Stomach (tissue), 9 donors: ENCODE measurements around the gene ASIC5. TPM values are rescaled to one million over a fixed set of nuclear protein-coding genes. Genes with fewer than 3 reads are reported as not detected.

Experiments used
- DNase-seq, 2 donors: peaks; one replicate each; pipeline versions ENCODE4 v3.0.0 to v3.0.0-alpha.2; 2013 to 2019
- H3K27ac ChIP-seq, 5 donors: fragments of 200-600 bp in 4 of 5; sonication (generic) in 4 of 5; one replicate each; pipeline ENCODE4 v1.5.1; 2013 to 2019; ENCODE audit warnings: mild to moderate bottlenecking in 1 of 5, moderate library complexity in 1 of 5
- H3K27me3 ChIP-seq, 3 donors: fragments of 200-600 bp; sonication (generic); one replicate each; pipeline ENCODE4 v1.5.1; 2017 to 2019; ENCODE audit warnings: mixed run types in 1 of 3
- H3K36me3 ChIP-seq, 4 donors: fragments of 200-600 bp; sonication (generic); 1 replicate in 3 of 4; 2 replicates in 1 of 4; pipeline ENCODE4 v1.5.1; 2016 to 2019
- H3K4me1 ChIP-seq, 4 donors: fragments of 200-600 bp; sonication (generic); one replicate each; pipeline ENCODE4 v1.5.1; 2016 to 2019
- H3K4me3 ChIP-seq, 4 donors: fragments of 200-600 bp; sonication (generic) in 3 of 4; one replicate each; pipeline ENCODE4 v1.5.1; 2016 to 2019; ENCODE audit warnings: mild to moderate bottlenecking in 1 of 4
- H3K9me3 ChIP-seq, 4 donors: fragments of 200-600 bp; sonication (generic); one replicate each; pipeline ENCODE4 v1.5.1; 2016 to 2019
- CTCF ChIP-seq, 7 experiments: fragments of 450-650 bp in 4 of 7; fragments of 200-600 bp in 3 of 7; sonication (generic) in 3 of 7; IDR thresholded peaks; one replicate each; pipeline ENCODE4 v1.5.1; 2016 to 2019; ENCODE audit warnings: antibody characterized with exemption in 7 of 7, control low read depth in 2 of 7, mild to moderate bottlenecking in 1 of 7
- EP300 ChIP-seq: sonication (generic); formaldehyde crosslinking; IDR thresholded peaks from one replicate; pipeline ENCODE4 v1.6.1; 2017; ENCODE audit warnings: antibody characterized with exemption
- POLR2A ChIP-seq, 4 donors: fragments of 450-650 bp; IDR thresholded peaks; one replicate each; pipeline ENCODE4 v1.6.1; 2016; ENCODE audit warnings: antibody characterized with exemption in 4 of 4, control low read depth in 2 of 4, mild to moderate bottlenecking in 1 of 4, moderate library complexity in 1 of 4
- POLR2AphosphoS5 ChIP-seq, 3 donors: sonication (generic); formaldehyde crosslinking; IDR thresholded peaks; one replicate each; pipeline ENCODE4 v1.6.1; 2016; ENCODE audit warnings: antibody characterized with exemption in 3 of 3
- WGBS, 5 donors: extraction: QIAGEN DNeasy Blood & Tissue Kit in 3 of 5; methylation state at CpG; one replicate each; pipeline versions ENCODE4 v1.1.5 to v1.1.7; 2013 to 2018; 5-methylcytosine and 5-hydroxymethylcytosine counted together
- intact Hi-C: fragments of 100-400 bp; cut with DNase I; formaldehyde crosslinking; loops from one replicate; pipeline ENCODE4 v1.15.1; 2023; ENCODE audit warnings: low total_unique reads
- polyA plus RNA-seq, 3 donors: library from polyadenylated mRNA; stranded (reverse); fragments of 200-250 nt; gene quantifications; one replicate each; pipeline ENCODE4 v1.2.3, GENCODE V29; 2013
- total RNA-seq, 5 donors: library from RNA; depleted of rRNA; stranded (reverse); fragments of >200 nt; gene quantifications; one replicate each; pipeline versions ENCODE4 v1.1.0 to v1.2.3, GENCODE V29; 2014 to 2016
- donor health status: healthy with polysubstance abuse.
- donor health status: Bipolar disorder and iron deficiency.
- donor health status: healthy.

Gene ASIC5
- total and polyA plus RNA-seq, 8 donors = not detected

GRCh38 chr4:155837203-155837796, 28.8 kb downstream of the ASIC5 start:
- H3K4me3 ChIP-seq = no peak overlapping the region
- WGBS, 5 donors = 16 to 55% (median 43%) methylated on average over 1 of the region's 1 CpG
- TF ChIP-seq CTCF (IDR thresholded peaks at IDR 0.05) = no peak
- no peak for TF ChIP-seq EP300
- no peak for TF ChIP-seq POLR2A (IDR thresholded peaks at IDR 0.05)
- no peak for TF ChIP-seq POLR2AphosphoS5 (IDR thresholded peaks at IDR 0.05)
- no peak overlapping the region for H3K27ac ChIP-seq
- H3K4me1 ChIP-seq = peaks cover 0 to 6% (median 0%) of the 10 kb centered on the region in 4 donors
- H3K9me3 ChIP-seq = no peaks in the 10 kb centered on the region
- DNase-seq = no peak
- intact Hi-C loops = no loop called here
- no peaks in the 10 kb centered on the region for H3K27me3 ChIP-seq
- no peaks in the 10 kb centered on the region for H3K36me3 ChIP-seq

- TF ChIP-seq CTCF (IDR thresholded peaks at IDR 0.05) (no peak), EP300 (no peak), POLR2A (IDR thresholded peaks at IDR 0.05) (no peak), POLR2AphosphoS5 (IDR thresholded peaks at IDR 0.05) (no peak)
- Histone ChIP-seq H3K27me3 (no peaks in the 10 kb centered on the region), H3K4me3 (no peak overlapping the region)
Measured at GRCh38 chr4:155832664-155833063, 33.4 kb downstream of the ASIC5 start.

GRCh38 chr4:155828628-155829027, 37.4 kb downstream of the ASIC5 start:
- Histone ChIP-seq H3K36me3 (no peaks in the 10 kb centered on the region), H3K27me3 (no peaks in the 10 kb centered on the region), H3K9me3 (no peaks in the 10 kb centered on the region), H3K4me1 (peaks cover 0 to 4% (median 0%) of the 10 kb centered on the region in 4 donors), H3K4me3 (no peak overlapping the region), H3K27ac (no peak overlapping the region)
- TF ChIP-seq EP300 = no peak
- no peak for TF ChIP-seq CTCF (IDR thresholded peaks at IDR 0.05)
- TF ChIP-seq POLR2A (IDR thresholded peaks at IDR 0.05) = no peak
- TF ChIP-seq POLR2AphosphoS5 (IDR thresholded peaks at IDR 0.05) = no peak
- no peak for DNase-seq
- 41 to 72% (median 52%) methylated on average over 3 of the region's 3 CpGs for WGBS, 5 donors
- intact Hi-C loops = no loop called here

More at GRCh38 chr4:155832664-155833063, 33.4 kb downstream of the ASIC5 start:
- Histone ChIP-seq H3K36me3 (no peaks in the 10 kb centered on the region), H3K4me1 (peaks cover 0 to 6% (median 0%) of the 10 kb centered on the region in 4 donors), H3K9me3 (no peaks in the 10 kb centered on the region), H3K27ac (no peak overlapping the region)
- intact Hi-C loops = no loop called here
- no peak for DNase-seq

GRCh38 chr4:155822572-155822971, 43.5 kb downstream of the ASIC5 start:
- TF ChIP-seq POLR2AphosphoS5 (IDR thresholded peaks at IDR 0.05) (no peak), CTCF (IDR thresholded peaks at IDR 0.05) (no peak), EP300 (no peak), POLR2A (IDR thresholded peaks at IDR 0.05) (no peak)
- H3K27ac ChIP-seq = no peak overlapping the region
- peaks cover 0 to 24% (median 12%) of the 10 kb centered on the region in 4 donors for H3K4me1 ChIP-seq
- H3K36me3 ChIP-seq = no peaks in the 10 kb centered on the region
- DNase-seq = no peak
- intact Hi-C loops = no loop called here
- WGBS, 5 donors = 26 to 65% (median 45%) methylated on average over 3 of the region's 3 CpGs
- H3K9me3 ChIP-seq = no peaks in the 10 kb centered on the region
- H3K27me3 ChIP-seq = no peaks in the 10 kb centered on the region
- H3K4me3 ChIP-seq = no peak overlapping the region
